NCI-H1694 (cell line): Measurements from ENCODE around the gene QSOX2.
A peak's percentile ranks its signal among the peaks of the same experiment; 100 is the strongest.

Source experiments
- DNase-seq: peaks from one replicate; lab custom pipeline; 2025; lab: John Stamatoyannopoulos, UW

QSOX2 gene

DNA sequence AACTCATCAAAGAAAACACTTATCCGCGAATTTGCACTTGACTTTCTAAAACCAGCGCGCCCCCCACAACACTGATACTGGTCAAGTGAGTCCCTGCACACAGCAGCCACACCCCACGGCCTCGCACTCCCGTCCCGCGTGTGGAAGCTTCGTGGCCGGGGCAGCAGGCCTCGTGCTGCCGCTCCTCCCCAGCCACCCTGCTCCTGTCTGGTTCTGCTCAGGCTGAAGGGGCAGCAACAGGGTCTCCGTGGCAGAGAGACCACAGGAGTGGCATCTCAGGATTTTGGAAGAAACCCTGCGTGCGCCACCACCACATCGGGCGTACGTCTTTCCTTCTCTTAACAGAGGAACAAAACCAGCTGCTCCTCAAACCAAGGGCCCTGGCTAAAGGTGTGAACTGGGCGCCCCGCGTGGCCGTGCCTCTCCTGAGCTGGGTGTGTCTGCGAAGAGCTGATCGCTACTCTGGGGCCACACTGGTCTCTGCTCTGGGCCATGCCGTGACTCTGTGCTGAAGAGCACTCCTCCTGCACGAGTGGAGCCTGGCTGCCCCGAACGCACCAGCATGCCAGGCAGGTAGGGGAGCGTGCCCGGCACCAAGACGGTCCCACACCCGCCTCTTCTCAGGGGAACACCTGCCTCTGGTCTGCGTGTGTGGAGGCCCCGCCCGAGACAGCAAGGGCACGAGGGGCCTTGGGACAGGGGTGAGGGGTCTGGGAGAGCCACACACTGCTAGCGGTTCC is 23.3 kb downstream of the QSOX2 start:
- DNase-seq: no peak

DNA sequence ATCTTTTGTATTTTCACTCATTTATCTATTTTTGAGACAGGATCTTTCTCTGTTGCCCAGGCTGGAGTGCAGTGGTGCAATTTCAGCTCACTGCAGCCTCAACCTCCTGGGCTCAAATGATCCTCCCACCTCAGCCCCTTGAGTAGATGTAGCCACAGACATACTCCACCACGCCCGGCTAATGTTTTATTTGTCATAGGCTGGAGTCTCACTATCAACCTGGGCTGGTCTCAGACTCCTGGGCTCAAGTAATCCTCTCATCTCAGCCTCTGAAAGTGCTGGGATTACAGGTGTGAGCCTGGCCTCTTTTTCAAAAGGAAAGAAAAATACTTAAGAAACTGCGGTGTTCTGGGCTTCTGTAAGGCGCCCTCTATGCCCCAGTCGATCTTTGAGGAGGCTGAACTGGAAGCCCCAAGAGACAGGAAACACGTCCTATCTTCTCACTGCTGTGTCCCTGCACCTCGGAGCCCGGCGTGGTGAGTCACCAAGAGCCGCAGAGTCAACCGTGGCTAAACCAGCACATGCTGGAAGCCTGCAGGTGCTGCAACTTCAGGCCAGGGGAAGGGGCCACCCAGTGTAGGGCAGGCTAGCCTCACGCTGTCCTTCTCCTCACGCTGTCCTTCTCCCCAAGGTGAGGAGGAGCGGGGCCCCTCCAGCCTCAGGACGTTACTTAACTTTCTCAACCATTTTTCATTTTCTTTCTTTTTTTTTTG is 25.4 kb downstream of the QSOX2 start:
- no peak for DNase-seq

DNA sequence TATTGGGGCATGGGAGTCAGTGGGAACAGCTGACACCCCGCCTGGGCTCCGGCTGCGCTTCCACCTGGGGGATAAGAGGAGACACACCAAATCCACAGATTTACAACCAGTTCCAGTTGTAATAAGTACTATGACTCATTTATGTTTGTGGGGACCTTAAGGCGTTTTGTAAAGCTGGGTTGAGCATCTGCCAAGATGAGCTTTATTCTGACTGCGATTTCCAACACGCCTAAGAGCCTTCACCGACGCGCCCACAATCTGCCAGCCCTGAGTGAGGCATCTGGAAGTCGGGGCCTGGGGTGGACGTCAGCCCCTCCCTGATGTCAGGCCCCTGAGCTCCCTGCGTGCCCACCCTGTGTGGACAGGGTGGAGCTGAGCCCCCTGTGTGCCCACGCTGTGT is 26.3 kb downstream of the QSOX2 start:
- DNase-seq: no peak

DNA sequence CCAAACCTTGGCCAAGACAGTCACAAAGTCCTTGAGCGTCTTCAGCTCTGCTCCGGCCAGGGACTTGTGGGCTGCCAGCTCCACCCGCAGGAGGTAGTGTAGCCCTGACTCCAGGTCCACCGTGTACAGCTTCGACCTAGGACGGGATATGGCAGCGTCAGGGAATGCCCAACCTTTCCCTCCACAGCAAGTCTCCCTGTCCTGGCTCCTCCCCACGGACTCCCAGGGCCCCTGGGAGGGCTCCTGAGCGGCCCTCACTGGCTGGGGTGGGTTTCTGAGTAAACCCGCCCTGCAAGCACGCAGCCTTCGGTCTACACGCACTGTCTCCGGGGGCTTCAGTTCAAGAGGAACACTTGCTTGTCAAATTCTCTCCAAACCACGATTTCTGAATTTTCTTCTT is 26.9 kb downstream of the QSOX2 start:
- DNase-seq: no peak

DNA sequence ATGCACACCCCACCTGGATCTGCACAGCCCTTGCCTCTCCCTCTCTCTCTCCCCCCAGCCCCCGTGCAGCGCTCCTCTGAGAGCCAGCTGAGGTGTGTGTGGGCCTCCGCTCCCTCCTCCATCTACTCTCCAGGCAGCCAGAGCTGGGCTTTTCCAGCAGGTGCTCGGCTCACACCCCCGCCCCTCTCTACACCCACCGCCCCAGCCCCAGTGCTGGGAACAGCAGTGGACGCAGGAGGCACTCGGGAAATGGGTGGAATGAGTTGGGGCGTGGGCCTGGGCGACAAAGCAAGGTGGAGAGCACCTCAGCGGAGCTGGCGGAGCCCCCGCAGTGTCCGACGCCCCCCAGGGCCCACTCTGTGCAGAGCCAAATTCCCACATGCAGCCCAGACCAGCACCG is 27.3 kb downstream of the QSOX2 start:
- DNase-seq: no peak

DNA sequence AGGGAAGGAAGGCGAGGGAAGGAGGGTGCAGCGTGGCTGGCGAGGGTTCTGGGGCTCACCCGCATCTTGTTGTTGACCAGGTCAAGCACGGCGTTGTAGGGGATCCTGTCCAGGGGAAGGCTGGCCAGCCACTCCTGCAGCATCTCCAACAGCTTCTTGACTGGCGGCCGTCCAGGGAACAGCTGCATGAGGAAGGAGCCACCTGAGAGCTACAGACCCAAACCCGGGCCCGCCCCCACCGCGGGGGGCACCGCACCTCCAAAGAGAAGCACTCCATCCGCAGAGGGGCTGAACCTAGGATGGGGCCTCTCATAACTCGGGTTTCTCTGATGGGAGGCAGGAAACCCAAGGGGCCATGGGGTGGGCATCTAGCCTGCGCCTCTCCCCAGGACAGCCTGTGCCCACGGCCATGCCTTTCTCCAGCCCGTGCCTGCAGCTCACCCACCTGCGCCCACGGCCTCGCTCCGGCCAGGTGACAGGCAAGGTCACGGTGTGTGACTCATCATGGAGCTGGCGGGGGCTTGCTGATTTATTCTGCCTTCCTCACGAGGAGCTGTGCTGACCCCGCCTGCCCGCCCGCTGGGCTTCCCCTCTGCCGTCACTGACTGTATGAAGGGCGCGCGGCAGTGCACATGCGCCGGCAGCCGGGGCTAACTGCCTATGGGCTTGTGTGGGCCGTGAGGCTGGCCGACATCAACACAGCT is 28.9 kb downstream of the QSOX2 start:
- no peak for DNase-seq

DNA sequence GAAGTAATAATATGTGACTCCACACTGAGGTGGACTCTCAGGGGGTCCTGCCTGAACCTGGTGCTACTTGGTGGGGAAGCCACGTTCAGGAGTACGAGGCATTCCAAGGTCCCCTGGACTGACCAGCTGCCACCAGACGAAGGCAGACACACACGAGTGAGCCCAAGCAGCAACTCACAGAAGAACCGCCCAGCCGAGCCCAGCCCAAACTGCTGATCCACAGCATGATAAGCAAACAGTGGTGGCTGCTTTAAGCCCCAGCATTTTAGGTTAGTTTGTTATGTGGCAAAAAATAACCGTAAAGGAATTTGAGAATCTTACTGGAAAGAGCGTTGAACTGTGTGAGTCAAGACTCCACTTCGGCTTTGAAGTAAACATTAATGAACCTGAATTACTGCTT is 31.9 kb downstream of the QSOX2 start:
- DNase-seq: no peak

DNA sequence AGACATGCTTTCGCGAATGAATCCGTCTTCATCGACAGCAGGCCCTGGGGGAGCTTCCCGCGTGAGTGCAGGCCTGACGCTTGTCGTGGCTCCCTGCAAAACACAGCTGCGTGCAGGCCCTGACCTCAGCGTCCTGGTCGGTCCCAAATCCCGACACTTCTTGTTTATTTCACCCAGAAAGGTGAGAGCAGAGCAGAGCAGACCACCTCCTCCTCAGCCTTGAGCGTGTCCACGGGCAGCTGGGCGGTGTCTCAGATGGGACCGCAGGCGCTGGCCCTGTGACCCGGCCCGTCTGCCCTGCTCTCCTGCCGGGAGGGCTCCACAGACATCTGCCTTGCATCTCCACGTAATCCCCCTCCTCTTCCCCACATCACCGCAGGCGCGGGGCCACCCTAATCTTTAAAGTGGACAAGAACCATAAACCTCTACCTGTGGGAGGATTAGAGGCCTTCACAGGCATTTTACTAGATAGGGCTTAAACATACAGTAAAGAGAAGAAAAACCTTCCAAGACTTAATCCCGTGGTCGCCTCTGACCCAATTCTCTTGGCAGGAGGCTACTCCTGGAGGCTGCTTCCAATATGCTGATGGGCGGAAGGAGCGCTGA is 33.2 kb downstream of the QSOX2 start:
- no peak for DNase-seq

DNA sequence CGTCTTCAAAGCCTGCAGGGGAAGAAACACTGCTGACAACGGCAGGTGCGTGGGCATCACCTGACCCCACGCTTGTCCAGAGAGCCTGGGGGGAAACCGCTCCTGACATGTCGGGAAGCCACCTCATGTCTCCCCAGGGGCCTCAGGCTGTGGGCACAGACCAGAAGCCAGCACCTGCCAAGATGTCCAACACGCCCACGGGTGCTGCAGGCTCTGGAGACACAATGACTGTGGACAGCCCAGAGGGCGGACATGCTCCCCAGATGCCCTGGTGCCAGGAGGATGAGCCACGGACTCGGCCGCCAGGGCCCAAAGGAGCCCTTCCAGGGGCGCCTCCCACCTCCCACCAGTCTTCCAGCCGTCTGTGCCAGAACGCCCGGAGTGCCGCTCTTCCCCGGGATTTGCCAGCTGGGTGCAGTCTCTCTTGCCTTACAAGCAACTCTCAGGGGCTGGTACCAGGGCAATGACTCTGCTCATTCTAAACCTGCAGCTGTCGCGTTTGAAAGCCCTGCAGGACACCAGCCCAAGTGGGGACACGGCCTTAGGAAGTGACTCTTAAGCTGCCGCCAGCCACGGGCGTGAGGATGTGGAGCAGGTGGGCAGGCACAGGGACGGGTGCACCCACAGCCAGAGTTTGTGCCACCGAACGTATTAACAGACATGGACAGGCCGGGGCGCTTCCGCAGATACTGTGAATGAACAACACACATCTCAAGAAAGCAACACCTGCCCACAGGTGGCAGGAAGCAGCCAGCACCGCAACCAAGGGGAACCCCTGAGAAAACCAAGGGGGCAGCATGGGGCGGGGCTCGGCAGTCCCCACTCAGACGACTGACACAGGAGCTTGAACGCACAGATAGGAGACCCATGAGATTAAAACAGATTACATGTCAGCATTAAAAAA is 33.9 kb downstream of the QSOX2 start:
- DNase-seq: no peak

DNA sequence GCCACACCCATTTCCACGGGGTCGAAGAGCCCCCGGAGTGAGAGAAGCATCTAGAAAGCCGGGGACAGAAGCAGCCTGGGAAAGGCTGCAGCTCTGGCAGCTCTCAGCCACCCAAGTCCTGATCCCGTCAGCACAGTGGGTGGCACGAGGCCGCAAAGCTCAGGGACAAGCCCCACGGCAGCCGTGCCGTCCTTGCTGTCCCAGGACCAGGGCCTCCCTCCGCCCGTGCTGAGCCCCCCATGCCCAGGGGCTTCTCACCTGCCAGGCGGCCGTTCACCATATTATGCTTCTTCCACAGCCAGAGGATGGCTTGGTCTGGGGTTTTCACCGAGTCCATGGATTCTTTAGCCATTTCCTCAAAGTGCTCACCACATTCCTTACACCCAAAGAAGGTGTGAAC is 34.6 kb downstream of the QSOX2 start:
- DNase-seq: no peak

DNA sequence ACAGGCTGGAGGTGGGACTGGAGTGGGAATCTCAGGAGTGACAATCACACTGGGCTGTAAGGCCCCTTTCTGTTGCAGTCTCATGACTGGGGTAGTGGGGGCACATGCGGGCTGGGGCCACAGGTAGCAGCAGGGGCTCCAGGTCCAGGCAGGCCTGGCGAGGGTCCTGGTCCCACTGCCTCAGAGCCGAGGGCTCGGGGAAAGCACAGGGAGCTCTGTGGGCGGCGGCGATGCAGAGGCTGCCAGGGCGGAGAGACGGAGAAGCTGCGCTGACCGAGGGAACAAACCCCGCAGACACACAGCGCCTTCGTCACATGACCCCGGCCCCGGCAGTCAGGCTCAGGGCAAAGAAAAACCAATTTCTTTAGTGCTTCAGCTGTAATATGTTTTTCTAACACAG is 35.3 kb downstream of the QSOX2 start:
- no peak for DNase-seq

DNA sequence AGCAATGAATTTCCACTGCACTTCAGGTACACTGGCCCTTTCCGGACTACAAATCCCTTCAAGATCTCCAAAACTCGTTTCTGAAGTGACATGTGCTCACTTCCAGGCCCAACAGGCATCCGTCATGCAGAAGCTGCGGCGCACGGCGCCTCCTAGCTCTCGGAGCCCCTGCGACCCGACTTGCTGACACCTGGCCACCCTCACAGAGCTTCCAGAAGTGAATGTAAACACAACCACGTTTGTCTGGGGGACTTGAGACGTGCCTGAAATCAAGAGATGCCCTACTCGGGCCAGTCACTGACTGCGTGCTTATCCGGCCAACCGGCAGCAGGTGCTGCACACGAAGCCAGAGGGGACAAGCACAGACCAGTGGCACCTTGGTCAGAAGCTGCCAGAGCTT is 35.8 kb downstream of the QSOX2 start:
- no peak for DNase-seq

DNA sequence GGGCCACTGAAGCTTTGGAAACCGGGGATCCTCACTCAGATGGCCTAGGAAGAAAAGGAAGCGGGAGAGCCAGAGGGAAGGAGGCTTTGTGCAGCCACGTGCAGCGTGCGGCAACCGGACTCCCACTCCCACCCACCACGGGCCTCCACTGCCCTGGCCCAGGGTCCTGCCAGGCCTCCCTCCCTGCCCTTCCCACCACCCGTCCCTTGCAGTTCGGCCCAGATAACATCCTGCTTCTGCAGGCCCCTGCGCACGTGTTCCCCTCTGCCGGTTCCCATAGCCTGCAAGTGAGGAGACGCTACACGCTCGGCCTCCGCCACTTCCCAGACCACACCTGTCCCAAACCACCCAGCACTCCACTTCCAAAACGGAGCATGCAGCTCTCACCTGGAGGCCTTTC is 36.4 kb downstream of the QSOX2 start:
- DNase-seq: no peak

DNA sequence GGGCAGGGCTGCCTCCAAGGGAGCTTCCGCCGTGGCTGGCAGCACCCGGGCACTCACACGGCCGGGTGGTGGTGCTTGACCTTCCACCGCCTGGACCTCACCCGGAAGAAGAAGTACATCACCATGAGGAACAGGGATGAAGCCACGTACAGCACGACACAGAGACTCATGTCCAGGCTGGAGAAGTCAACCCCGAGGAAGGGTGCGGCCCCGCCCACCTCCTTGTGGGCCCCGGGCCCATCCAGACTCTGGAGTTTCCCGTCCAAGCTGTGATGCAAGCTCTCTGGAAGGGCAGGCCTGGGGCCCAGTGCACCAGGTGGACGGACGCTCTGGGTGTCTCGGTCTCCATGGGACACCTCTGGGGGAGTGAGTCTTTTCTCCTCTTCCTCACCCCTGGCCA is 36.9 kb downstream of the QSOX2 start:
- DNase-seq: no peak

DNA sequence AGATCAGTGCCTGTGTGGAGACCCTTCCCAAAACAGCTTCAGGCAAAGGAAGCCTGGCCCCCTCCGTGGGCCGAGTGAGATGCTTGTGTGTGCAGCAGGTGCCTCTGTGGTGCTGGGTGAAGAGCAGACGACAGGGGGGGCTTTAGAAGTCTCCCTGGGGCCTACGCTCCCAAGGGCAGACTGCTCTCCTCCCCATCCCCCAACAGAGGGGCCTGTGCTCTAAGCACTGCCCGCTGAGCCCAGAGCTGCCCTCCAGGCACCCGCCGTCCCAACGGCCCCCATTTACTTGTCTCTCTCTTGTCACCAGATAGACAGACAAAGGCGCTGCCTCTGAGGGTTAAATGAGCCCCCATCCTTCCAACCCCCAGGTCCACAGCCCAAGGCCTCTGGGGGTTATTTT is 38.0 kb downstream of the QSOX2 start:
- DNase-seq: no peak

DNA sequence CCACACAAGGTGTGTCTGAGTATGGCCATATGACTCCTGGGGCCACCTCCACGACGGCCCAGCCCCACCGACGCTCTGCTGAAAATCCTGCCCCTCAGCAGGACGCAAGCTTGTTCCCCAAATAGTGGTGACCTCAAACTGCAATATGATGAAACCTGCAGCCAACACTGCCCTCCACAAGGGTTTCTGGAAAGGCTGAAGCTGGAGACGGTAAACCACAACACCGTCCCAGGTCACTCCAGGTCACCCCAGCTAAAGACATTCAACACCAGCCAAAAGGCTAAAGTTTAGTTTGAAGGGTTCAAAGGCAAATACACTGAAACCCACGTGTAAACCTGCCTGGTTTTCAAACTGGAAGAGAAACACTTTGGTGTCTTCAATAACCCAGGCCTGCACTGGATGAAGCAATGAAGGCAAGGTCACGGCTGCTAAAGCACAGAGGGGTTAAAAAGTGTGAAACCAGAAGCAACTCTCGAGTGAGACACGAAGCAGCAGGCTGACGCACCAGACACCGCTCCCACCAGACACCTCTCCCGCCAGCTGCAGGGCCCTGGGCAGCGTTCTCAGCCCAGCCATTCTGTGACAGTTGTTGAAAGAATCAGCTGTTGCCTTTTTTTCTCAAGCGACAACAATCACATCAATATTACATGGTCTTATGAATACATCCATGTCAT is 38.9 kb downstream of the QSOX2 start:
- peak; percentile 14 for DNase-seq

DNA sequence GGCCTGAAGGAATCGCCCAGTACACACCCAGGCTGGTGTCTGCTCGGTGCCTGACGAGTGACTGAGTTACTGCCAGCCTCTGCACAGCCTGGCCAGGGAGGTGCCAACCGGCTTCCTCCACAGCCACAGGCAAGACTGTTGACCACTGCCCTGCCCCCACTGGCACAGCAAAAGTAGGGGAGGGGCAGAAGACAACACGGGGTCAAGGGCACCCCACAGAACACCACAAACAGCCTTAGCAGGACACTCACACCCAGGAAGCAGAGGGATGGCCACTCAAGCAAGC is 40.0 kb downstream of the QSOX2 start:
- DNase-seq: no peak

DNA sequence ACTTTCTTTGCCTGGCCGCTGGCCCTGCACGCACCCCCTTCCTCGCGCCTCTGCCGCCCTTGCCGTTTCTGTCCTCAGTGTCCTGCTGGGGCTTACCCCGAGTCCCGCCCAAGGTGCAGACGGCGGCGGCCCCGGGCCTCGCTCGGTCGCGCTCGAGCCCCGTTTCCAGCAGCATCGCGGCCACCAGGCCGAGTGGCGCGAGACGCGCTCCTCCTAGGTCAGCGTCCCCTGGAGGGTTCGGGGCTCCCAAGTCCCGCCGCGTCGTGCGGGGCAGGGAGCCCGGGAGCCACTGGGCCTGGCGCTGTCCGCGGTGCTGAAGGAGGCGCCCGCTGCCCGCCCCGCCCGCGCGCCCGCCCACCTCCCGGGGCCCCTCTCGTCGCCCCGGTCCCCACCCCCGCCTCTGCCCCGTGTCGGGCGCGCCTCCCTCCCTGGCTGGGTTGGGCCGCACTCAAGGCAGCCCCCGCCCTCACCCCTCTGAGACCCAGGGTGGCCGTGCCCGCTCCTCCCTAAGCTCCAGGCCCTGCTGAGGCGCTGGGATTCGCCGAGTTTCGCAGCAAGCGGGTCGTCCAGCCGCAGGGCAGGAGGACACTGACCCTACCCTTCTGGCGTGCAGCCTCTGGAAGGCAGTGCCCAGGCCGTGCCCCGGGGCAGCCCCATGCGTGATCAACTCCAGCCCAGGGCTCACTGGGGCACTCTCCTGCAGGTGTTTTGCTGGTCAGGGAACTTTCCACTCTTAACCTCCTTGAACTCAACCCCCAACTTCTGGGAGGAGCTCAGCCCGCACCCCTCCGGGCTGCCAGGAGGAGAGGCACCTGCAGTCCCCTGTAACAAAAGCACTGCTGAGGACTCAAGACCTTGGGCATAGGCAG is 40.5 kb downstream of the QSOX2 start, which contains the start of gene LHX3:
Gene LHX3, minus strand, starts transcription at position 291 of the 869 bp plus-strand sequence. Its CDS starts 116 bp downstream, at position 175.
- DNase-seq: no peak

DNA sequence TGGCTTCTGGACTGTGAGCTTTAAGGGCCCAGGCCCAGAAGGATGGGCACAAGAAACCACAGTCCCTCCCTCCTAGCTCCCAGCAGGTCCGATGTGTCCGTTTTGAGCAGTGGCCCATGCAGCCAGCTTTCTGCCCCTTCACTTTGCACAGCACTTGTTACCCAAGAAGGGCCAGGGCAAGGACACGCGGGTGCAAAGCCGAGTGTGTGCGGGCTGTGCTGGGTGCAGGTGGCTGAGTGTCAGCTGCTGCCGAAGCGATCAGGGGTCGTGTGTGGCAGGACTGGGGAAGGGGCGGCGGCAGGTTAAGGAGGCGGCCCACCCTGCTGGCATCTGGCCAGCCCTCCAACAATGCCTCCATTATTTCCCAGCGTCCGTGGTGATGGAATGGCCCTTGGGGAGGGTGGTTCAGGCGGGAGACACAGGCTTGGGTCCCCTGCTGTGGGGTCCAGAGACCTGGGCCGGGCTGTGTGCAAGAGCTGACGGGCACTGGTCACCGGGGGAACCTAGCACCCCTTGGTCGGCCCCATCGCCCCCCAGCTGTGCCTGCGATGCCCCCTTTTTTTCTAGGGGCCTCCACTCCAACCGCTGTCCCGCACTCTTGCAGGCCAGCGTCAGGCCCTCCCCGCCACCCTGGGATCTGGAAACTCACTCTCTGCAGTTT is 41.3 kb downstream of the QSOX2 start:
- no peak for DNase-seq
